NCI-H128 (cell line): Measurements from ENCODE around the gene GPRC5D.

ENCODE experiments used
- DNase-seq: peaks from one replicate; lab custom pipeline; 2025; ENCODE audit not compliant: unreplicated experiment; lab: John Stamatoyannopoulos, UW

GPRC5D gene

GRCh38 chr12:12952036-12952435, at the start of gene GPRC5D:
Gene GPRC5D, minus strand, starts transcription at chr12:12952170. Its CDS starts 1,786 bp downstream, at chr12:12950384.
- DNase-seq = no peak

DNA sequence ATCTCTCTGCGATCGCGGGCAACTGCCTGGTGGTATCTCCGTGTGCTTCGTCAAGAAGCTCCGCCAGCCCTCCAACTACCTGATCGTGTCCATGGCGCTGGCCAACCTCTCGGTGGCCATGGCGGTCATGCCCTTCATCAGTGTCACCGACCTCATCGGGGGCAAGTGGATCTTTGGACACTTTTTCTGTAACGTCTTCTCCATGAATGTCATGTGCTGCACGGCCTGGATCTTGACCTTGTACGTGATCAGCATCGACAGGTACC, 49.7 kb upstream of the GPRC5D start:
- no peak for DNase-seq

GRCh38 chr12:13000925-13001774, 49.2 kb upstream of the GPRC5D start:
- no peak for DNase-seq

DNA sequence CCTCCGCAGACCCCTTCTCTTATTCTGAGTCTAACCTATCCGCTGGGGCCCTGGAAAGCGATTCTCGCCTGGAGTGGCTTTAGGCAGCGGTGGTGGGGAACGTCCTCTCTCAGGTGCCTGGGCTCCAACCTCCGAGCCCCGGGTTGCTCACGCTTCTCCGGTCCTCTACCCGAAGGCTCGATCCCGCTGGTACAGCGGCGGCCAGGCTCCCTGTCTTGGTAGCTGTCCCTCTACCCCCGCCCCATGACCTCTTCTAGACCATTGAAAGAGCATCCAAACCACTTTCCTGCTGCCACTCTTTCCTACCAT, 48.6 kb upstream of the GPRC5D start:
- peak; percentile 77 for DNase-seq

DNA sequence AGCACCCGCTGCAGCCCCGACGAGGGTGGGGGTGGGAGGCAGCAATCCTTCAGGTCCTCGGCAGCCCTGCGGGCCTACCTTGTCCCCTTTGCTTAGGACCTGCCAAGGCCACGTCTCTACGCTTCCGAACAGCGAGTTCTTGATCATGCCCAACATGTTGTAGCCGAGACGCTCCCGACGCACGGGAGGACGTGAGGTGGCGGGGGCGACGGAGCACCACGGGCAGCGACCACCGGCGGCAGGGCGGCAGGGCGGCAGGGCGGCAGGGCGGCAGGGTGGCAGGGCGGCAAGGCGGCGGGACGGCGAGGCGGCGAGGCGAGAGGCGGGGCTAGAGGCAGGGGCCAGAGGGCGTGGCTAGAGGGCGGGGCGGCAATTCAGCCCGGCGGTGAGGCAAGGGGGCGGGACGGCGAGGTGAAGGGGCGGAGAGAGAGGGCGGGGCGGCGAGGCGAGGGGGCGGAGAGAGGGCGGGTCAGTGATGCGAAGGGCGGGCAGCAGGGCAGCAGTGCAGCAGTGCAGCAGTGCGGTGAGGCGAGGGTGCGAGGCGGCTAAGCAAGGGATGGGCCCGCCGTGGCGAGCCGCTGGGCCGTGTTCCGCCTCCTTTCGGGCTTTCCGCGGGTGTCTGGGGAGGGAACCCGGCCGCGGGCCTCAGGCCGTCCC, 48.1 kb upstream of the GPRC5D start, which contains the start of gene HEBP1:
TSS of gene HEBP1 (minus strand) at position 307 of the 657 bp plus-strand sequence. CDS start at position 156, 151 bp downstream.
- peak; percentile 77 for DNase-seq

DNA sequence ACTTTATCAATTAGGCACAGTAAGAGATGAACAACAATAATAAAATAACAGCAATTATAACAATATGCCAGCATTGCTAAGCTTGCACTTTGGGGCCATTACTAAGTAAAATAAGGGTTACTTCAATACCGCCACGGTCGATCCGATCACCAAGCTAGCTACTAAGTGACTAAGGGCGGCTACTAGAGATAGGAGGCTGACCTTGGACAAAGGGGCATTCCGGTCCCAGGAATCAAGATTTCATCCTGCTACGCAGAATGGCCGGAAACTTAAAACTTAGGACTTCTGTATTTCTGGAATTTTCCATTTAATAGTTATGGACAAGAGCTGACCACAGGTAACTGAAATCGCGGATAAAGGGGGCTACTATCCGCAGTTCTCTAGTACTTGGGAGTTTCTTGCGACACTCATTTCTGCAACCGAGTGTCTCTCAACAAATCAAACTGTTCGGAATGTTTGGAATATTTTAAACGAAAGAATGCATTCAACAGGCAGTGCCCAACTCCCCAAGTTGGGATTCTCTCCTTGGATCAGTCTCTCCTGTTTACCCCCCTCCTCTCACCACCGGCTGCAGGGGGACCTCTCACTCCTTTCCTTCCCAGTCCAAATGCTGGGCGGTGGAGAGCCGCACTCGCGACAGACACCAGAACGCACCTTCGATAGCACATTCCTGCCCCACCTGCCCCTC, 47.4 kb upstream of the GPRC5D start:
- no peak for DNase-seq

DNA sequence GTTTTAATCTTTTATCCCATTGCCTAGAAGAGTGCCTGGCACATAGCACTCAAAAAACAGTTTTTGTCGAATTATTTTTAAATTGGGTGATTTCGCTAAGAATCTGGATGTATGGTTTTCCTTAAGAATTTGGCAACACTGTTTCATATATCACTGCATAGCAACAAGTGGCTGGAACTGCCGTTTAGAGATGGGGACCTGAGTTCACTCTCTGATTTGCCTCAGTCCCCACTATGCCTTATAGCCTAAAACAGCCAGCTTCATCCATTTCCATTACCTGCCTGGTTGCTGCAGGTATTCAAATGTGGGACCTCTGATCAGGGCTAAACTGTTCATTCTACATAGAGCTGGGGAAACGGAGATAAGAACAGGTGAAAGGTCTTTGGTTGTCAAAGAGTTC, 46.3 kb upstream of the GPRC5D start:
- DNase-seq = no peak

DNA sequence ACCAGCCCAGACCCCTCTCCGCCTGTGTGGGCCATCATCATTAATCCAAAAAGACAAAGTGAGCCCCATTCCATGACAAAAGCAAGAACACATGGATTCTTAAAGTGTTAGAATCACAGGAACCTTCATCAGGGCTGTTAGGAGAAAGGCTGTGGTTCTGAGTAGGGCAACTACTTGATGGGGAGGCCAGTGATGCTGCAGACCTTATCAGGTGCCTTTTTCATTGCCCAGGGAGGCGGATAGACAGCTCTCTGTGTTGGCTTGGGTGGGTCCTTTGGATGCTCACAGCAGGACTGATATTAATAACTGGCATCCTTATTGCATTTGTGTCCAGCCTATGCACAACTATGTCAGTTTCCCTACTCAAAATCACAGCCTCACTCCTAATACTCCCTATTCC, 45.8 kb upstream of the GPRC5D start:
- DNase-seq = no peak

GRCh38 chr12:12997156-12997555, 45.2 kb upstream of the GPRC5D start:
- DNase-seq = no peak

DNA sequence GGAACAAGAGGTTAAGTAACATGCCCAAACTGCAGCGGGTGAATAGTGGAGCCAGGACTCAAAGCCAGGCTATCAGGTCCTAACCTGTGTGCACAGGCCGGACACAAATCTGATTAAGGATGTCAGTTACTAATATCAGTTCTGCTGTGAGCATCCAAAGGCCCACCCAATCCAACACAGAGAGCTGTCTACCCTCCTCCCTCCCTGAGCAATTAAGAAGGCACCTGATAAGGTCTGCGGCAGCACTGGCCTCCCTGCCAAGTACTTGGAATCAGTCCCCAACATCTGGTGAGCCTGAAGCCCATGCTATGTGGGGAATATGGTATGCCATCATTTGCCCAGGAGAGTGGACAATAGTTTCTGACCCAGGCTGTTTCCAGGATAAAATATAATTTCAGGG, 44.2 kb upstream of the GPRC5D start:
- DNase-seq = no peak

DNA sequence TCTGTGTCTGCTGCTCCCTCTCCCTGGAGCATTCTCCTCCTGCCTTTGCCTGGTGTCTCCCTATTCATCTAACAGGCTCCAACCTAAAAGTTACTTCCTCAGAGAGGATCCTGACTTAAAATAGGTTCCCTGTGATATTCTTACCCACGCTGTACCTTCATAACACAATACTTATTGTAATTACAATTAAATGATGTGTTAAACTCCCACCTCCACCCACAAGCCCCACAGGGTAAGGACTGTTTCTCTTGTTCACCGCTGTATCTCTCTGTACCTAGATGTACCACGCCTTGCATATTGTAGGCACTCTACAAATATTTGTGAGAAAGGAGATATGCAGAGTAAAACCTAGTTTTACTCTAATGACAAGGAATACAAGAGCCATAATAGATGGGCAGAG, 43.1 kb upstream of the GPRC5D start:
- no peak for DNase-seq

DNA sequence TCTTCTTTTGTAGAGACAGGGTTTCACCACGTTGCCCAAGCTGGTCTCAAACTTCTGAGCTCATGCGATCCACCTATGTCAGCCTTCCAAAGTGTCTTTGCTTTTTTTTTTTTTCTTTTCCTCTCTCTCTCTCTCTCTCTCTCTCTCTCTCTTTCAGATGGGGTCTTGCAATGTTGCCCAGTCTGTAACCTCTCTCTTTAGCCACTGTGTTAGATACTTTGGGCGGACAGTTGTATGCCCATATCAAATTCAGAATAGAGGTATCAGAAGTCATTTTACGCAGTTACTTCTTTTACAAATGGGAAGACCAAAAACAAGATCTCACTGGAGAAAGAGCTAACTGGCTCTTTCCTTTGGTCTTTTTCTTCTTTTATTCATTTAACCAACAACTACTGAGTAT, 41.4 kb upstream of the GPRC5D start:
- DNase-seq = no peak

- DNase-seq = no peak
Measured at GRCh38 chr12:12992418-12993130, 40.6 kb upstream of the GPRC5D start.

- no peak for DNase-seq
Measured at GRCh38 chr12:12990700-12991468, 38.9 kb upstream of the GPRC5D start.

- no peak for DNase-seq
Measured at GRCh38 chr12:12987421-12987820, 35.5 kb upstream of the GPRC5D start.

GRCh38 chr12:12986775-12987331, 34.9 kb upstream of the GPRC5D start:
- DNase-seq = no peak

GRCh38 chr12:12985817-12986408, 33.9 kb upstream of the GPRC5D start:
- DNase-seq = no peak

DNA sequence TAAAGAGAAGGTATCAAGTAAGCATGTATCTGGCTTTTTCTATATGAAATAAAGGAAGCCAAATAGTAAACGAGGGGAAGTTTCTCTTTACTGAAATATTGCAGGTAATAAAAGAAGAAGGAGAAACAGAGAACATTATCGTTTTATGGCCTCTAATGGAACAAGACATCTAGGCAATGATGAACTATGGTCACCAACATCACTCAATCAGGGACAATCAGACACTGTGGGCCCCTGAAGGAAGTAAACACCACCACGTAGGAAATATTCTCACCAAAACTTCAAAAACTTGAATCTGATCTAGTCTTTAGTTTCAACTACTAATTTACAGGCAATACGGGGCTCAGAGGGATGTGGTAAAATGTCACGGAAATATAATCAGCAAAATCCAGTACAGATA, 32.2 kb upstream of the GPRC5D start:
- DNase-seq = no peak

- DNase-seq = no peak
Measured at GRCh38 chr12:12983420-12984035, 31.6 kb upstream of the GPRC5D start.

- no peak for DNase-seq
Measured at GRCh38 chr12:12982331-12982730, 30.4 kb upstream of the GPRC5D start.
